Measurements from ENCODE around the gene BMPR1A. TPM values are rescaled to one million over a fixed set of nuclear protein-coding genes. Genes with fewer than 3 reads are reported as not detected.
A peak's percentile ranks its signal among the peaks of the same experiment; 100 is the strongest.

The BMPR1A gene
- total RNA-seq, 1 experiment from 2014 or later: 104 TPM

GRCh38 chr10:86944907-86945306 is 188.5 kb downstream of the BMPR1A start:
- DNase-seq (ENCODE audit: low spot score) (peak; percentile 7), ATAC-seq (no peak)
- CTCF ChIA-PET: interaction anchor here (0.6 to 13.1 kb wide), 13 partner anchors 11 to 388 kb away, joined by 3 to 462 read pairs (median 4); partner anchors contain the start of genes ADIRF, MMRN2 and SNCG
- Mint-ChIP-seq H3K36me3 (no peaks in the 10 kb centered on the region), H3K4me3 (no peak overlapping the region), H3K27me3 (ENCODE audit: low read depth) (no peaks in the 10 kb centered on the region; the same call in 1 of the 2 replicates), H3K27ac (no peak overlapping the region), H3K9me3 (peaks cover 5% of the 10 kb centered on the region), H3K4me1 (peaks cover 20% of the 10 kb centered on the region)
- POLR2A ChIA-PET: interaction anchor here (1.7 to 2.1 kb wide), 2 partner anchors 10 to 16 kb away, joined by 5 read pairs; no protein-coding TSS in a partner anchor
- TF ChIP-seq FOXJ3 (CRISPR knock-in tag; IDR thresholded peaks at IDR 0.05; ENCODE audit: borderline replicate concordance): no peak
- no peak for TF ChIP-seq NFATC4 (CRISPR knock-in tag; IDR thresholded peaks at IDR 0.05)
- TF ChIP-seq ESRRA (CRISPR knock-in tag; IDR thresholded peaks at IDR 0.05; ENCODE audit: borderline replicate concordance): no peak
- TF ChIP-seq FOXP4 (CRISPR knock-in tag; IDR thresholded peaks at IDR 0.05): no peak
- TF ChIP-seq MAX (CRISPR knock-in tag; IDR thresholded peaks at IDR 0.05): no peak
- no peak for TF ChIP-seq PRDM15 (CRISPR knock-in tag; IDR thresholded peaks at IDR 0.05)
- TF ChIP-seq ZNF512 (CRISPR knock-in tag; IDR thresholded peaks at IDR 0.05; ENCODE audit: borderline replicate concordance): no peak
- no peak for TF ChIP-seq USF1 (CRISPR knock-in tag; IDR thresholded peaks at IDR 0.05)
- TF ChIP-seq ZNF396 (CRISPR knock-in tag; IDR thresholded peaks at IDR 0.05; ENCODE audit: borderline replicate concordance): no peak
- no peak for TF ChIP-seq ZNF121 (CRISPR knock-in tag; IDR thresholded peaks at IDR 0.05)
- no peak for TF ChIP-seq SOX15 (CRISPR knock-in tag; IDR thresholded peaks at IDR 0.05)
- no peak for TF ChIP-seq FOXK1 (CRISPR knock-in tag; IDR thresholded peaks at IDR 0.05)
- no peak for TF ChIP-seq ZNF423 (CRISPR knock-in tag; IDR thresholded peaks at IDR 0.05)
- TF ChIP-seq ZNF138 (CRISPR knock-in tag; conservative IDR thresholded peaks at IDR 0.05): no peak
- TF ChIP-seq NR2C2 (CRISPR knock-in tag; IDR thresholded peaks at IDR 0.05): no peak
- no peak for TF ChIP-seq RORB (CRISPR knock-in tag; IDR thresholded peaks at IDR 0.05)
- TF ChIP-seq ZNF671 (CRISPR knock-in tag; IDR thresholded peaks at IDR 0.05): no peak
- no peak for TF ChIP-seq ZNF416 (CRISPR knock-in tag; IDR thresholded peaks at IDR 0.05)
- TF ChIP-seq ETV6 (CRISPR knock-in tag; IDR thresholded peaks at IDR 0.05): no peak
- no peak for TF ChIP-seq ZNF317 (CRISPR knock-in tag; IDR thresholded peaks at IDR 0.05; ENCODE audit: borderline replicate concordance, low read depth)
